Measurements from ENCODE around the gene ARID1B. TPM values are rescaled to one million over a fixed set of nuclear protein-coding genes. Genes with fewer than 3 reads are reported as not detected.

Gene ARID1B
- total RNA-seq, 1 donor from 2014 or later: 101 TPM

- peaks cover 48% of the 10 kb centered on the region for H3K4me1 Mint-ChIP-seq
- H3K4me3 Mint-ChIP-seq: no peak overlapping the region
- H3K36me3 Mint-ChIP-seq (ENCODE audit: low read depth): peaks cover 4% of the 10 kb centered on the region
- H3K9me3 Mint-ChIP-seq: no peaks in the 10 kb centered on the region
- no peak for DNase-seq (ENCODE audit: low read depth, low spot score)
- no peak overlapping the region for H3K27ac Mint-ChIP-seq (ENCODE audit: unreplicated experiment)
- TF ChIP-seq, protein P1, sequence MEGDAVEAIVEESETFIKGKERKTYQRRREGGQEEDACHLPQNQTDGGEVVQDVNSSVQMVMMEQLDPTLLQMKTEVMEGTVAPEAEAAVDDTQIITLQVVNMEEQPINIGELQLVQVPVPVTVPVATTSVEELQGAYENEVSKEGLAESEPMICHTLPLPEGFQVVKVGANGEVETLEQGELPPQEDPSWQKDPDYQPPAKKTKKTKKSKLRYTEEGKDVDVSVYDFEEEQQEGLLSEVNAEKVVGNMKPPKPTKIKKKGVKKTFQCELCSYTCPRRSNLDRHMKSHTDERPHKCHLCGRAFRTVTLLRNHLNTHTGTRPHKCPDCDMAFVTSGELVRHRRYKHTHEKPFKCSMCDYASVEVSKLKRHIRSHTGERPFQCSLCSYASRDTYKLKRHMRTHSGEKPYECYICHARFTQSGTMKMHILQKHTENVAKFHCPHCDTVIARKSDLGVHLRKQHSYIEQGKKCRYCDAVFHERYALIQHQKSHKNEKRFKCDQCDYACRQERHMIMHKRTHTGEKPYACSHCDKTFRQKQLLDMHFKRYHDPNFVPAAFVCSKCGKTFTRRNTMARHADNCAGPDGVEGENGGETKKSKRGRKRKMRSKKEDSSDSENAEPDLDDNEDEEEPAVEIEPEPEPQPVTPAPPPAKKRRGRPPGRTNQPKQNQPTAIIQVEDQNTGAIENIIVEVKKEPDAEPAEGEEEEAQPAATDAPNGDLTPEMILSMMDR (conservative IDR thresholded peaks at IDR 0.05): no peak
- no peaks in the 10 kb centered on the region for H3K27me3 Mint-ChIP-seq (ENCODE audit: low read depth)
Observed at GRCh38 chr6:156946370-156946936, 169.3 kb downstream of the ARID1B start.

GRCh38 chr6:156948277-156948676 is 171.1 kb downstream of the ARID1B start:
- peaks cover 55% of the 10 kb centered on the region for H3K4me1 Mint-ChIP-seq
- peaks cover 4% of the 10 kb centered on the region for H3K36me3 Mint-ChIP-seq (ENCODE audit: low read depth)
- no peaks in the 10 kb centered on the region for H3K27me3 Mint-ChIP-seq (ENCODE audit: low read depth)
- H3K27ac Mint-ChIP-seq (ENCODE audit: unreplicated experiment): no peak overlapping the region
- H3K4me3 Mint-ChIP-seq: no peak overlapping the region
- no peak for DNase-seq (ENCODE audit: low read depth, low spot score)
- TF ChIP-seq, protein P1 (conservative IDR thresholded peaks at IDR 0.05): no peak
- no peaks in the 10 kb centered on the region for H3K9me3 Mint-ChIP-seq

GRCh38 chr6:156948807-156949206 is 171.6 kb downstream of the ARID1B start:
- Mint-ChIP-seq H3K36me3 (ENCODE audit: low read depth) (peaks cover 4% of the 10 kb centered on the region), H3K27ac (ENCODE audit: unreplicated experiment) (no peak overlapping the region), H3K4me3 (no peak overlapping the region), H3K9me3 (no peaks in the 10 kb centered on the region), H3K4me1 (peaks cover 58% of the 10 kb centered on the region), H3K27me3 (ENCODE audit: low read depth) (no peaks in the 10 kb centered on the region)
- TF ChIP-seq, protein P1 (conservative IDR thresholded peaks at IDR 0.05): no peak
- DNase-seq (ENCODE audit: low read depth, low spot score): no peak

- peaks cover 4% of the 10 kb centered on the region for H3K36me3 Mint-ChIP-seq (ENCODE audit: low read depth)
- H3K27ac Mint-ChIP-seq (ENCODE audit: unreplicated experiment): no peak overlapping the region
- H3K4me3 Mint-ChIP-seq: no peak overlapping the region
- no peaks in the 10 kb centered on the region for H3K9me3 Mint-ChIP-seq
- no peaks in the 10 kb centered on the region for H3K27me3 Mint-ChIP-seq (ENCODE audit: low read depth)
- H3K4me1 Mint-ChIP-seq: peaks cover 58% of the 10 kb centered on the region
- TF ChIP-seq, protein P1 (conservative IDR thresholded peaks at IDR 0.05): no peak
- DNase-seq (ENCODE audit: low read depth, low spot score): no peak
Observed at GRCh38 chr6:156949376-156949775, 172.2 kb downstream of the ARID1B start.

DNA sequence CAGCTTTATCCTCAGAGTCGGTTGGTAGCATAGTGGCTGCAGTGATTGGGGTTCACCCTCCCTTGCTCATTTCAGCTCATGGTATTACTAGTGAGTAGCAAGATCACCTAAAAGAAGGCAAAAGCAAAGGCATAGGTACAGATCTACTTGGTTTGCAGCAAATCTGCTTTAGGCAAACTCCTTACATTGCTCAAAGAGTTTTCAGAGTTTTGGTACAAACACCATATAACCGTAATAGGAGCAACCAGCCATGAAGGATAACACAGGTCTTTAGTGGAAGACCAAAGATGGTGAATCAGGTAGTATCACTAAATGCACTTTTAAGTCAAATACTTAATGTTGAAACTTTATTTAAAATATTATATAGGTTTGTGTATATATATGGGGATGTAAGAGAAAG is 172.9 kb downstream of the ARID1B start:
- Mint-ChIP-seq H3K4me3 (no peak overlapping the region), H3K27me3 (ENCODE audit: low read depth) (no peaks in the 10 kb centered on the region), H3K36me3 (ENCODE audit: low read depth) (peaks cover 4% of the 10 kb centered on the region), H3K27ac (ENCODE audit: unreplicated experiment) (no peak overlapping the region), H3K9me3 (no peaks in the 10 kb centered on the region), H3K4me1 (peaks cover 61% of the 10 kb centered on the region)
- TF ChIP-seq, protein P1 (conservative IDR thresholded peaks at IDR 0.05): no peak
- no peak for DNase-seq (ENCODE audit: low read depth, low spot score)

All from neural crest cell (in vitro differentiated cells).